ENCODE results near the gene SCAMP5.

Gene SCAMP5

GRCh38 chr15:75028991-75029377 lies 33.6 kb downstream of the SCAMP5 start:
- no peak for DNase-seq (ENCODE audit: low spot score)
- TF ChIP-seq, protein P1, sequence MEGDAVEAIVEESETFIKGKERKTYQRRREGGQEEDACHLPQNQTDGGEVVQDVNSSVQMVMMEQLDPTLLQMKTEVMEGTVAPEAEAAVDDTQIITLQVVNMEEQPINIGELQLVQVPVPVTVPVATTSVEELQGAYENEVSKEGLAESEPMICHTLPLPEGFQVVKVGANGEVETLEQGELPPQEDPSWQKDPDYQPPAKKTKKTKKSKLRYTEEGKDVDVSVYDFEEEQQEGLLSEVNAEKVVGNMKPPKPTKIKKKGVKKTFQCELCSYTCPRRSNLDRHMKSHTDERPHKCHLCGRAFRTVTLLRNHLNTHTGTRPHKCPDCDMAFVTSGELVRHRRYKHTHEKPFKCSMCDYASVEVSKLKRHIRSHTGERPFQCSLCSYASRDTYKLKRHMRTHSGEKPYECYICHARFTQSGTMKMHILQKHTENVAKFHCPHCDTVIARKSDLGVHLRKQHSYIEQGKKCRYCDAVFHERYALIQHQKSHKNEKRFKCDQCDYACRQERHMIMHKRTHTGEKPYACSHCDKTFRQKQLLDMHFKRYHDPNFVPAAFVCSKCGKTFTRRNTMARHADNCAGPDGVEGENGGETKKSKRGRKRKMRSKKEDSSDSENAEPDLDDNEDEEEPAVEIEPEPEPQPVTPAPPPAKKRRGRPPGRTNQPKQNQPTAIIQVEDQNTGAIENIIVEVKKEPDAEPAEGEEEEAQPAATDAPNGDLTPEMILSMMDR (IDR thresholded peaks at IDR 0.05; ENCODE audit: extremely low read depth, missing control alignments) = no peak

GRCh38 chr15:75029378-75030022 lies 34.1 kb downstream of the SCAMP5 start:
- peak; percentile 71 for DNase-seq (ENCODE audit: low spot score)
- TF ChIP-seq, protein P1 (IDR thresholded peaks at IDR 0.05; ENCODE audit: extremely low read depth, missing control alignments) = peak; percentile 97

DNA sequence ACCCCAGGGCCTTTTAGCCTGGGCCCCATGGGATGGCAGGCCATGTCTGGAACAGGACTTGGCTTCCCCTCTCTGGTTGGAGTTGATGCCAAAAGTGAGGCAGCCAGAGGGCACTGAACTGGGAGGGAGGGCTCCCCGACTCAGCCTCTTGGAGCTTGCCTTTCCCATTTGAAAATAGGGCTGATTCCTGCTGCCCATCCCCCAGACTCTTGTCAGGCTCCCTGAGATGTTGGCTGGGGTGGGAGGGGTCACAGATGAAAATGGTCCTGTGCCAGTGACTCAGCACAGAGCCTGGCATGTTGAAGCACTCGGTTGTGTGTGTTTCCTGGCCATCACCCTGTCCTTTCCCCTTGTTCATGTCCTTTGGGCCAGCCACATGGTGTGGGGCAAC lies 34.7 kb downstream of the SCAMP5 start:
- no peak for DNase-seq (ENCODE audit: low spot score)
- TF ChIP-seq, protein P1 (IDR thresholded peaks at IDR 0.05; ENCODE audit: extremely low read depth, missing control alignments) = no peak

- TF ChIP-seq, protein P1 (IDR thresholded peaks at IDR 0.05; ENCODE audit: extremely low read depth, missing control alignments) = no peak
- DNase-seq (ENCODE audit: low spot score) = no peak
Measured at GRCh38 chr15:75030424-75030823, 35.1 kb downstream of the SCAMP5 start.

GRCh38 chr15:75031848-75032247 lies 36.5 kb downstream of the SCAMP5 start:
- no peak for DNase-seq (ENCODE audit: low spot score)
- TF ChIP-seq, protein P1 (IDR thresholded peaks at IDR 0.05; ENCODE audit: extremely low read depth, missing control alignments) = no peak

DNA sequence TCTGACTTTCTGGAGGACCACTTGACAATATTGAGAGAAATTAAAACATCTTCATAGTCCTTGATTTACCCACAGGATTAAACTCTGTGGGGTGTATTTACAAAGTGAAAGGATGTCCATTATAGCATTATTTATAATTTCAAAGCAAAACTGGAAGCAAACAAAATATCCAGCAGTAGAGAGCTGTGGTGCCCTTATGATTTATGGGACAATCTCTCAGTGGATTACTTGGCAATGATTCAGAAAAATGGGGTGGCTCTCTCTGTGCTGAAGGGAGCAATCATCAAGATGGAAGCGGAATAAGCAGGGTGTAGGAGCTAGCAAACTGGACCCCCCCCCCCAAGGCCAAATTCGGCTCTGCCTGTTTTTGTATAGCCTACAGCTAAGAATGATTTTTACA lies 37.0 kb downstream of the SCAMP5 start:
- TF ChIP-seq, protein P1 (IDR thresholded peaks at IDR 0.05; ENCODE audit: extremely low read depth, missing control alignments) = no peak
- DNase-seq (ENCODE audit: low spot score) = no peak

DNA sequence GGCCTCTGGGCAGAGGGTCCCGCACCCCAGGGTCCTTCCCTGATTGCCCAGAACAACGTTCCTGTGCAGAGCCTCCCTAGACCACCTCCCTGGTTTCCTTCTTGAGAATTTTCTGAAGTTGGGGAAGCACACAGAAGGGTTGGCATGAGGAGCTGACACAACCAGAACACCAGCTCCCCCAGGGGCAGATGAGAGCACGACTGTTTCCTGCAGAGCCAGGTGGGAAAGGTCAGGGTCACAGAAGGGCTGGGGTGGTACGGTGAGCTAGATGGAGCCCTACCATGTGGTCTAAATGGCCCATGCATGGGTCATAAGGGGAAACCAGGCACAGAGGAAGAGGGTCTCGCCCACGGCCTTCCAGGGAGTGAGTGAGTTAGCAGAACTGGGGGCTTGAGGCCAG lies 38.4 kb downstream of the SCAMP5 start:
- DNase-seq (ENCODE audit: low spot score) = no peak
- TF ChIP-seq, protein P1 (IDR thresholded peaks at IDR 0.05; ENCODE audit: extremely low read depth, missing control alignments) = no peak

All from GM20000 (cell line).